Skin epidermis (tissue), 12 donors: Measurements from ENCODE around the gene PLEKHM2.
A peak's percentile ranks its signal among the peaks of the same experiment; 100 is the strongest.

Experiments used
- H3K27ac ChIP-seq, 21 experiments: fragments of 200-600 bp; sonication (generic) in 11 of 21; one replicate each; pipeline ENCODE4 v1.5.0; 2020; ENCODE audit warnings: mild to moderate bottlenecking in 3 of 21, inconsistent platforms in 2 of 21, moderate library complexity in 2 of 21
- H3K4me3 ChIP-seq, 7 experiments: fragments of 200-600 bp; sonication (generic) in 2 of 7; one replicate each; pipeline ENCODE4 v1.5.0; 2020; ENCODE audit warnings: inconsistent platforms in 2 of 7, mild to moderate bottlenecking in 2 of 7, moderate library complexity in 1 of 7

Gene PLEKHM2

DNA sequence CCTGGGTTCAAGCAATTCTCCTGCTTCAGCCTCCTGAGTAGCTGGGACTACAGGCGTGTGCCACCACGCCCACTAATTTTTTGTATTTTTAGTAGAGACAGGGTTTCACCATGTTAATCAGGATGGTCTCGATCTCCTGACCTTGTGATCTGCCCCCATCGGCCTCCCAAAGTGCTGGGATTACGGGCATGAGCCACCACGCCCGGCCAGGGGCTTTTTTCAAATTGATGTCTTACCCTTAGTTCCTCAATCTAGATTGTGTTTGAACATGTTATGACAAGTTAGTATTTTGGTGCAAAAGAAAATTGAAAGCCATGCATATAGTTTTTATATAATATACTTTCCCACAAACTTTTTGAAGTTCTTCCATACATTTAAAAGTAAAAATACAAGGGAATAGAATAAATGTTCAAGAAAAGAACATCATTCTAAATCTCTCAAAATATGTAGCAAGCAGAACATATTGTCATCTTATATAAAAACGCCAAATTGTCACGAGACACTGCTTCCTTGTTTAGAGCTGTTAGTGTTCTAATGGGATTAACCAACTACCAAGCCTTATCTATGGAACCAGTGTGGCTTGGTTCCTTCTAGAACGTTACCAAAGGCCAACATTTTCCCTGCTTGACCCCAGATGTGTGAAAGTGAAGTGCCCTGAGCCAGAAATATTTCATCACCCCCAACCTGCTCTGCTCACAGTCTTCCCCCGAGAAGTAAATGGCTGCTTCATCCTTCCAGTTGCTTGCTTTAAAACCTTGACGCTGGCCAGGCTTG, 9.5 kb upstream of the PLEKHM2 start:
- H3K27ac ChIP-seq = peak overlapping the region in 5 of 21 experiments; percentile 4 to 50 (median 26)
- no peak overlapping the region for H3K4me3 ChIP-seq

DNA sequence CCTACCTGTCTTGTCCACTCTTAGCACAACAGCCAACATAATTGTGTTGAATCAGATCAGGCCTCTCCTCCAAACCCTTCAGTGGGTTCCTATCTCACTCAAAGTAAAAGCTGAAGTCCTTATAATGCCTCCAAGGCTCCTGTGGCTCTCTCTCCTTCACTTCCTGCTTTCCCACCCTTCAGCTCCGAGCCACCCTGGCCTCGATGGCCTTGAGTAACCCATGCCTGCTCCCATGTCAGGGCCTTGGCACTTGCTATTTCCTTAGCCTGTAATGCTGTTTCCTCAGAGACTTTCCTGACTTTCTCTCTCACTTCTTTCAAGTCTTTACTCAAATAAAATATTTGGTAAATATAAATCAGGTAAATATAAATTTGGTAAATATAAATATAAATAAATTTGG, 8.1 kb upstream of the PLEKHM2 start:
- H3K27ac ChIP-seq = no peak overlapping the region

DNA sequence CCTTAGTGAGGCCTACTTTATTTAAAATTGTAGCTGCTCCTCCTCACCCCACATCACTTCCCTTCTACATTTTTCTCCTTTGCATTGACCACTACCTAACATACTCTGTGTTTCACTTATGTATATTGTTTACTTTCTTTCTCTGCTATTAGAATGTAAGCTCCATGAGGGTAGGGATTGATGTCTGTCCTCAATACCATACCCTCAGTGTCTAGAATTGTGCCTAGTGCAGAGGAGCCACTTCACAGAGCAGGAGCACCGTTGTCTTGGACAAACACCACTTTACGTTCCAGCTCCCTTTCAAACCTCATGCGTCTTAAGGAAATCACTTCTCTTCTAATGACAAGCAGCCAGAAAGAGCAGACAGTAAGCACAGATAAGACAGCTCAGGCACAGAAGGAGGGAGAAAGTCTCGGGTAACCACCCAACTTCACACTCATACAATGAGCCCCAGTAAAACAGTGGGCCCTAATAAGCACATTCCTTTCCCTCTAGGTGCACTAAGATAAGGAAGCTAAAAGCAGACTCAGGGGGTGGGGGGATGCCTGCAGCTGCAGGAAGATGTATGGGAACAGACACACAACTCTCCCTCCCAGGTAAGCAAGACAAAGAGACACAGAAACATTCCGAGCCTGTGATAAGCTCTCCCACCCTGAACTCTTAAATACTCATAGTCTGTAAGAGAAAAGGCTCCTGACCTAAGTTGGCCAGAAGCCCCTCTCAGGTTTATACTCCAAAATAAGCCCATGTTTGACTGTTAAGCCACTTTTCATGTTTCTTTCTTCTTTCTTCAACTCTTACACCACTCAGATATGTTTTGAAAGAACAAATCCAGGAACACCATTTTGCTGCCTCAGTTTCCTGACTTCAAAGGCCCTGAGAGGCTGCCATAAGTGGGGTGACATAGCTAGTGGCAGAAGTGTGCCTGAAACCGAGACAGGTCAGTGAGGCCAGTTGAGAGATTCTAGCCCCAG, 7.1 kb upstream of the PLEKHM2 start:
- Histone ChIP-seq H3K27ac (no peak overlapping the region), H3K4me3 (no peak overlapping the region)

More for the DNA sequence above, 8.1 kb upstream of the PLEKHM2 start:
- H3K4me3 ChIP-seq = no peak overlapping the region

DNA sequence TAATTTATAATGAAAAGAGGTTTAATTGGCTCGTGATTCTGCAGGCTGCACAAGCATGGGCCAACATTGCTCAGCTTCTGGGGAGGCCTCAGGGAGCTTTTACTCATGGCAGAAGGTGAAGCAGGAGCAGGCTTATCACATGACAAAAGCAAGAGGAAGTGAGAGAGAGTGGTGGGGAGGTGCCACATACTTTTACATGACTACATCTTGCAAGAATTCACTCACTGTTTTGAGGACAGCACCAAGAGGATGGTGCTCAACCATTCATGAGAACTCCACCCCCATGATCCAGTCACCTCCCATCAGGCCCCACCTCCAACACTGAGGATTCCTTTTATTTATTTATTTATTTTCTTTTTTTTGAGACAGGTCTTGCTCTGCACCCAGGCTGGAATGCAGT, 5.5 kb upstream of the PLEKHM2 start:
- Histone ChIP-seq H3K27ac (no peak overlapping the region), H3K4me3 (no peak overlapping the region)

DNA sequence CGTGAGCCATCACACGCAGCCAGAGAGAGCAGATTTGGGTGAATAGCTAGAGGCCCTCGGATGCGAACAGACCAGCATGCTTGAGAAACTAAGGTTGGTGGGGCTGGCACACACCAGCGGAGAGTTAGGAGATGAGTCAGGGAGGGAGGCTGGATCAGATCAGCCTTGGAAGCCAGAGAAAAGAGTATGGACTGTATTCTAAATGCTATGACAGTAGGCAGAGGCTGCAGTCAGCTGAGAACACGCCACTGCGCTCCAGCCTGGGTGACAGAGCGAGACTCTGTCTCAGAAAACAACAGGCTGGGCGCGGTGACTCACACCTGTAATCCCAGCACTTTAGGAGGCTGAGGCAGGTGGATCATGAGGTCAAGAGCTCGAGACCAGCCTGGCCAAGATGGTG, 4.0 kb upstream of the PLEKHM2 start:
- no peak overlapping the region for H3K4me3 ChIP-seq
- H3K27ac ChIP-seq = peak overlapping the region in 20 of 21 experiments; percentile 21 to 100 (median 99)

DNA sequence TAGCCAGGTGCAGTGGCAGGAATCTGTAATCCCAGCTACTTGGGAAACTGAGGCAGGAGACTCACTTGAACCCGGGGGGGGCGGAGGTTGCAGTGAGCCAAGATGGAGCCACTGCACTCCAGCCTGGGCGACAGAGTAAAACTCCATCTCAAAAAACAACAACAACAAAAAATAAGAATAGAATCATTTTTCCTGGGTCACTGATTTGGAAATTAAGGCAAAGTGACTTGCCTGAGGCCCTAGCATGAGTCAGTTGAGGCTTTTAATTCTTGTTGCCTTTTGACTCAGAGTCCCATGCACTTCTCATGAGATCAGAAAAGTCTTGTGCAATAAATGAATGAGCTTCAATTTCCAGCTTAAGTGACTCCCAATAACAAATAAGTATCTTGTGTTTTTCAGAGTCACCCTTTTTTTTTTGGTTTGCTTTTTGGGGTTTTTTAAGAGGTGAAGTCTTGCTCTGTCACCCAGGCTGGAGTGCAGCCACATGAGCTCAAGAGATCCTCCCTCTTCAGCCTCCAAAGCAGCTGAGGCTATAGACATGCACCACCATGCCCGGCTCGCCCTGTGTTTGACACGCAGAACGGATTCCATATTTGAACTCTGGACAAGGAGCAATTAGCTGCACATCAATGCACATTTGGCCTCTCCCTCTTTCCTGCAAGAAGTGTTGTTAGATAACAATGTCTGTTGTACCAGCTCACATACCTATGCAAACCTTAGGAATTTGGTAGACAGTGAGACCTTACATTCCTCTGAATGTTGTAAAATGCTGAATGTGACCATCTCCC, 3.4 kb upstream of the PLEKHM2 start:
- H3K4me3 ChIP-seq = no peak overlapping the region
- H3K27ac ChIP-seq = peak overlapping the region in 20 of 21 experiments; percentile 21 to 100 (median 99)

DNA sequence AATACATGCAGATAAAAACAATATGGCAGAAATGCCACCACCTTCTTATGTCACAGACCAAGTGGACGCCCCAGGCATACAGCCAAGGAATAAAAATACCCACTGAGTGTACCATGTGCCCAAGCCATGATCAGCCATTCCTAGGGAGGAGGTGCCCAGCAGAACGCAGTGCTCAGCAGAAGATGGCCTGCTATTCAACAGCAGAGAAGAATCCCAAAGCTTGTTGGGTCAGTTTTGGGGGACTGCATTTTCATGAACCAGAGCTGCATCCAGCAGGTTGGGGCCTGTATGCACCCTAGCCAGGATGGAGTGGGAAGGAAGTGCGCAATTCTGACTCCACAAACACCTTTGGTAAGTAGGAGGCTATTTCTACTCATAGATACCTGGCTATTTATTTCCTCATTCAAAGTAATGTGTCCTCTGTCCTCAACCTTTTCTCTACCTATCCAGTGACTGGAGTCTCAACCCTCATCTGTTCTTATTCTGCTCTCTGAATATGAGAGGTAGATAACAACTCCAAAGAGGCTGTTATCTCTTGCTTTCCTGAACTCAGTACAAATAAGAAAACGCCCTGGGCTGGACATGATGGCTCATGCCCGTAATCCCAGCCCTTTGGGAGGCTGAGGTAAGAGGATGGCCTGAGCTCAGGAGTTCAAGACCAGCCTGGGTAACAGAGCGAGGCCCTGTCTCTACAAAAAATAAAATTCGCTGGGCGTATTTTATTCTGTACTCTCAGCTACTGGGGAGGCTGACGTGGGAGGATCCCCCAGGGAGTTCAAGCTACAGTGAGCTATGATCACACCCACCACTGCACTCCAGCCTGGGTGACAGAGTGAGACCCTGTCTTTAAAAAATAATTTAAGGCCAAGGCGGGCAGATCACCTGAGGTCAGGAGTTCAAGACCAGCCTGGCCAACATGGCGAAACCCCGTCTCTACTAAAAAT, 2.5 kb upstream of the PLEKHM2 start:
- no peak overlapping the region for H3K4me3 ChIP-seq
- peak overlapping the region in 19 of 21 experiments; percentile 21 to 100 (median 100) for H3K27ac ChIP-seq

DNA sequence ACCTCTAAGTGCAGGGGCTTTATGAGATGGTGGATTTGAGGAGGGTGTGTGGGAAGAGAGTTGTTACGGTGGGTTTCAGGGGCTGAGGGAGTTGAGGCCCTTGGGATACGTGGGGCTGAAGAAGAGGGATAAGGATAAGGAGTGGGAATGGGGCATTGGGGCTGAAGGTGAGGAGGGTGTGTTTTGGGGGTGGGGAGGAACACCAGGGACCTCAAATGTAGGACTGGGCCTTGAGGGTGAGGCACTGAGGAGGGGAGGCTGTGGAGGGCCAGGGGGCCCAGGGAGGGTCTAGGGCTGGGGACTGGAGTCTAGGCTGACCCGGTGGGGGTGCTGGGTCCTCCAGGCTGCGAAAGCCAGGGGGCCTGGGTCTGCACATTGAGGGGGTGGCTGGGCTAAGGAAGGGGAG, 1.2 kb upstream of the PLEKHM2 start:
- peak overlapping the region in 19 of 21 experiments; percentile 34 to 100 (median 100) for H3K27ac ChIP-seq
- no peak overlapping the region for H3K4me3 ChIP-seq

DNA sequence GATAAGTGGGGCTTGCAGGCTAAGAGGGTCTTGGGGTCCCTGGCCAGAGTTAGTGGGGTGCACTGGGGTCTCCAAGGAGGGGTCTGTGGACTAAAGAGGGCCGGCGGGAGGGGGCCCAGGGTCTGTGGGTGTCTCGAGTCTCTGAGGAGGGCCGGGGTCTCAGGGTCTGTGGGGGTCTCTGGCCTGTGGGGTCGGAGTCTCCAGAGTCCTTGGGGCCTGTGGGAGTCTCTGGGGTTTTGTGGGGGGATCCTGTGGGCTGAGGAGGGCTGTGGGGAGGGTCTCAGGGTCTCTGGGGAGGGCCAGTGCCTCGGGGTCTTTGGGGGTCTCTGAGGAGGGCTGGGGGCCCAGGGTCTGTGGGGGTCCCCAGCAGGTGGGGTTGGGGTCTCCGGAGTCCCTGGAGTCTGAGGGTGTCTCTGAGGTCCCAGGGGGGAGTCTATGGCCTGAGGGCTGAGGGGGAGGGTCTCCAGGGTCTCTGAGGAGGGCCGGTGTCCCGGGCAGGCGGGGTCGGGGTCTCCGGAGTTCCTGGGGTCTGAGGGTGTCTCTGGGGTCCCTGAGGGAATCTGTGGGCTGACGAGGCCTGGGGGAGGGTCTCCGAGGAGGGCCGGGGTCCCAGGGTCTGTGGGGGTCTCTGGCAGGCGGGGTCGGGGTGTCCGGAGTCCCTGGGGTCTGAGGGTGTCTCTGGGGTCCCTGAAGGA, 628 bp upstream of the PLEKHM2 start:
- Histone ChIP-seq H3K27ac (peak overlapping the region; percentile 94 to 100 (median 100)), H3K4me3 (peak overlapping the region; percentile 58 to 93 (median 83))

DNA sequence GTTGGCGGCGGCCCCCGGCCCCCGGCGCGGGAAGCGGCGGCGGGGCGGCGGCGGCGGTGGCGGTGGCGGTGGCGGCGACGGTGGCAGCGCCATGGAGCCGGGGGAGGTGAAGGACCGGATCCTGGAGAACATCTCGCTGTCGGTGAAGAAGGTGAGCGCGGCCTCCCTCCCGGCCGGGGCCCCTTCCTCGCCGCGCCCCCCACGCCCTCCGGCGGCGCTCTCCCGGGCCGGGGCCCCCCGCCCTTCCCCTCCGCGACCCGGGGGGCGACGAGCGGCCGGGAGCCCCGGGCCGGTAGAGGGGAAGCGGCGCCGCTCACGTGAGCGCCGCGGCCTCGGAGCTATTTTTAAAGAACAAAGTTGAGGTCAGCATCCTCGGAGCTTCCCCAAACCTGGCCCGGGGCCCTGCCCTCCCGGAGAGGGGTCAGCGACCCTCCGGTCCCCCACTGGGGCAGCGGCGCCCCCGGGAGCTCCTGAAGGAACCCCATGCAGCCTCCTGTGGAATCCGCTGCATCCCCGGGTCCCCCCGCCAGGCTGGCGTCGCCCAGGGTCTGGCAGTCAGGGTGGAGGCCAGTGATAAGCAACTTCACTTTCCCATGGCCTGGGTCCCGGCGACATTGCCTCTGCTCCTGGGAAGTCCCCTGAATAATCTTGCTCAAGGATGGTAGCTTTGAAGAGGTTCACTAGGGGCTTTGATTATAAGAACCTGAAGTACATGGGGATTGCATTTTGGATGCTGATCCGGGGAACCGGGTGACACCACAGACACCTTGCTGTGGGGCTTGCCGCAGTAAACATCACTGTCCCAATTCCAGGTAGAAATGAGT, 560 bp downstream of the PLEKHM2 start:
- peak overlapping the region; percentile 68 to 93 (median 88) for H3K4me3 ChIP-seq
- H3K27ac ChIP-seq = peak overlapping the region; percentile 81 to 100 (median 99)

DNA sequence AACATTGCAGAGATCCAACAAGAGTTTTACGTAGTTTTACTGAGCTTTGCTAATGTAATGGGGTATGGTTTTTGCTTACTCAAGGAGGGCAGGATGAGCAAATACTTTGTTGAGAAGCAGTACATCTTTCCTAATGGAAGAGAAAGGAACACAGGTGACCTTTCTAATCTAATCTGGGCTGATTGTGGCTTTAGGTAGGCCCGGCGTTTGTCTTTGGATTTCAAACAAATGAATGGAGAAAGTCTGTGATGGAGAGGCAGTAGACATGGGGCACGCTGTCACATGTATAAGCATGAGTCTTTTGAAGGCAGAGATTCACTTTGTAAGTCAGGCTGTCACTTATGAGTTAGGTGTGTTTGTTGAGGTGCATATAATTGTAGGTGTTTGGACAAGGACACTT, 1.7 kb downstream of the PLEKHM2 start:
- H3K27ac ChIP-seq = peak overlapping the region in 16 of 21 experiments; percentile 42 to 100 (median 98)

DNA sequence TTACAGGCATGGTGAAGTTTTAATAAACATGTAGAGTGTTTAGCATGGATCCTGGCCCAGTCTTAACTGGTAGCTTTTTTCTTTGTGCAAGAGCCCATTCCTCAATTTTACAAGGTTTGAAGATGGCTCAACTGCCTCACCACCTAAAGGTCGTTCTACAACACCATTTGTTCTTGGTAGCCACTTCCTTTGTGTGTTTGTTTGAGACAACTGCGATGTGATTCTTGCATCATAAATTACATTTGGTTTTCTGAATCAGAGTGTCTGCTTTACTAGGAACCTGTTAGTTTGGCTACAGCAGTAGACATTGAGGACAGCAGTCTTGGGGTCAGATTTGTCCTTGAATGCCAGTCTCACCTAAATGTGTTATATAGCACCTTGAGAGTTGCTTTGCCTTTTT, 3.3 kb downstream of the PLEKHM2 start:
- no peak overlapping the region for H3K27ac ChIP-seq
- no peak overlapping the region for H3K4me3 ChIP-seq

More for the DNA sequence above, 1.7 kb downstream of the PLEKHM2 start:
- H3K4me3 ChIP-seq = peak overlapping the region in 4 of 7 experiments; percentile 83 to 93 (median 90)

DNA sequence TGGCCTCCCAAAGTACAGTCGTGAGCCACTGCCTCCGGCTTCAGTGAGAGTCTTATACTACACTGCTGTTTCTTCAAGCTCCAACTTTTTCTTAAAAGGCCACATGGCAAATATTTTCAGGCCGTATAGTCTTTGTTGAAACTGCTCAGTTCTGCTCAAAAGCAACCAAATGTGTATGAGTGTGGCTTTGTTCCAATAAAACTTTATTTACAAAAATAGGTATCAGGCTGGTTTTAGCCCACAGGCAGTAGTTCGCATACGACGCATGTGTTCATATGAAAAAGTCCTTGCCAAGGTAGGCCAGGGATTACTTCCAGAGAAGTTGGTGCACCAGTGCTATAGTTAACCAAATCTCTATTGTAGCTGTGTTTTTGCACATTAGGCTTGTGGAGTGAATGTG, 6.2 kb downstream of the PLEKHM2 start:
- no peak overlapping the region for H3K27ac ChIP-seq
- no peak overlapping the region for H3K4me3 ChIP-seq

DNA sequence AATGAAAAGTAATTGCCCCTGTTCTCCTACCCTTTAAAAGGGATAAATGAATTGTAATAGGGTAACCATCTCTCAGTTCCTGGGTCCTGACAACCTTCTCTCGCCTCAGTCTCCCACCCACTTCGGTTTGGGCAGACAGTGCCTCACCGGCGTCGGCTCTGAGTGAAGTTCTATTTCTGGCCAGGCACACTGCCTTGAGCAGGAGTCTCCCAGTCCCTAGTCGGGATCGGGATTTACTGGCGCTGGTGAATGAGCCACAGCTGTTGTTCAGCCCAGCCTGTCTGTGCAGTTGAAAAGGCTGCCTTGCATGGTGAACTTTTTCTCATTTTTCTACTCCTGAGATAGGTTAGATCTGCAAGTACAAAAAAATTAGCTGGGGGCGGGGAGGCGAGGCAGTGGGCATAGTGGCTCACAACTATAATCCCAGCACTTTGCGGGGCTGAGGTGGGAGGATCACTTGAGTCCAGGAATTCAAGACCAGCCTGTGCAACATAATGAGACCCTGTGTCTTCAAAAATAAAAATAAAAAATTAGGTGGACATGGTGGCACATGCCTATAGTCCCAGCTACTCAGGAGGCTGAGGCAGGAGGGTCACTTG, 7.4 kb downstream of the PLEKHM2 start:
- H3K4me3 ChIP-seq = no peak overlapping the region
- peak overlapping the region in 5 of 21 experiments; percentile 7 to 56 (median 7) for H3K27ac ChIP-seq

DNA sequence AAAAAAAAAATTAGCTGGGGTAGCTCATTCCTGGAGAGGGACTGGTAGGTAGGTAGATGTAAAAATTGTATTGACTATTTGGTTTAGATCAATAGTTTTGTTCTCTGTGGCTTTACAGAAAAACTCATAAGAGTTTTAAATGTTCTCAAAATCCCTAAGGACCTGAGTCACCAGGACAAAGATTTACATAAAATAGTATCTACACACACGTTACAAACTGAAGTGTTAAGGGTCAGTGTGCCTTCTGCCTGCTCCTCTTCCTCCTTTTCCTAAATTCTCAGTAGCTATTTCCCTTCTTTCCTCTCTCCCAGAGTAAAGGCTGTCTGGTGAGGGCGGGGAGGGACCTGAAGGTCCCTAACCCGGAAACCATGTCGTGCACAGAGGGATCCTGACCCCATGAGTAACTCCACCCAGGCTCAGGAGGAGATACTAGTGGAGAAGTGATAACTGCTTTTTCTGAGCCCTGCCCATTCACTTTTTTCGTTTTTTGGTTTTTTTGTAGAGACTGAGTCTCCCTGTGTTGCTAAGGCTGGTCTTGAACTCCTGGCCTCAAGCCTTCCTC, 8.1 kb downstream of the PLEKHM2 start:
- Histone ChIP-seq H3K4me3 (no peak overlapping the region), H3K27ac (peak overlapping the region in 5 of 21 experiments; percentile 7 to 56 (median 28))

DNA sequence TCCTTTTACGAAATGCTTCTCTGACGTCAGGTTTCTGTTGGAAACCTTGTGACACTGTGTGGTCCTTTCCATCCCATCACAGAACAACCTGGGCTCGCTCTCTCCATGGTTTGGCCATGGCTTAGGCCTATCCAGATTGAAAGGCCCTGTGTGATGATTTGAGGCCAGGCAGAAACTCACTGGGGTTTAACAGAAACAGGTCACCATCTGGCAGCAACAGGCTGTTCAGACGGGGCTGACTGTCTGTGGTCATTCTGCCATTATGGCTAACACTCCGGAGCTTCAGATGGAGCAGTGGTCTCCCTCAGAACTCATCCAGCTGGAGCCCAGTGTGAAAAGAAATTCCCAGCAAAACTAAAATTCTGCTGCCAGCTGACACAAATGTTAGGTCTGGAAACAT, 9.3 kb downstream of the PLEKHM2 start:
- Histone ChIP-seq H3K27ac (peak overlapping the region in 7 of 21 experiments; percentile 13 to 56 (median 29)), H3K4me3 (no peak overlapping the region)
